ENCODE results near the gene CYTH2.

CYTH2 gene

GRCh38 chr19:48469289-48469881, at the start of gene CYTH2:
Gene CYTH2, plus strand, starts transcription at chr19:48469369. Its CDS starts 139 bp downstream, at chr19:48469508.
- TF ChIP-seq ZBTB7A (IDR thresholded peaks at IDR 0.05; ENCODE audit: low read depth) (0 out of 2 replicates have a peak, but pooled peaks have one; percentile 29), YY1 (IDR thresholded peaks at IDR 0.05; ENCODE audit: low read depth) (peak; percentile 54), REST (IDR thresholded peaks at IDR 0.05; ENCODE audit: low read depth) (0 out of 2 replicates have a peak, but pooled peaks have one; percentile 20), EP300 (IDR thresholded peaks at IDR 0.05; ENCODE audit: borderline replicate concordance) (no peak), FOXM1 (IDR thresholded peaks at IDR 0.05; ENCODE audit: borderline replicate concordance, low read depth) (no peak), CEBPB (IDR thresholded peaks at IDR 0.05) (no peak), NFIC (IDR thresholded peaks at IDR 0.05) (no peak), TEAD4 (IDR thresholded peaks at IDR 0.05) (no peak), RAD21 (IDR thresholded peaks at IDR 0.05; ENCODE audit: low read depth) (no peak), CREB1 (IDR thresholded peaks at IDR 0.05; ENCODE audit: low read depth) (no peak), TCF12 (IDR thresholded peaks at IDR 0.05; ENCODE audit: low read depth) (peak; percentile 67; the same call in 1 of the 2 replicates), EGR1 (IDR thresholded peaks at IDR 0.05) (no peak), TAF1 (IDR thresholded peaks at IDR 0.05; ENCODE audit: low read depth) (peak; percentile 92)
- TF ChIP-seq, protein P1, sequence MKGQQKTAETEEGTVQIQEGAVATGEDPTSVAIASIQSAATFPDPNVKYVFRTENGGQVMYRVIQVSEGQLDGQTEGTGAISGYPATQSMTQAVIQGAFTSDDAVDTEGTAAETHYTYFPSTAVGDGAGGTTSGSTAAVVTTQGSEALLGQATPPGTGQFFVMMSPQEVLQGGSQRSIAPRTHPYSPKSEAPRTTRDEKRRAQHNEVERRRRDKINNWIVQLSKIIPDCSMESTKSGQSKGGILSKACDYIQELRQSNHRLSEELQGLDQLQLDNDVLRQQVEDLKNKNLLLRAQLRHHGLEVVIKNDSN (IDR thresholded peaks at IDR 0.05) = no peak
- TF ChIP-seq, protein P2, sequence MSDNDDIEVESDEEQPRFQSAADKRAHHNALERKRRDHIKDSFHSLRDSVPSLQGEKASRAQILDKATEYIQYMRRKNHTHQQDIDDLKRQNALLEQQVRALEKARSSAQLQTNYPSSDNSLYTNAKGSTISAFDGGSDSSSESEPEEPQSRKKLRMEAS (IDR thresholded peaks at IDR 0.05) = peak; percentile 20; the same call in 1 of the 2 replicates

- TF ChIP-seq CREB1 (IDR thresholded peaks at IDR 0.05; ENCODE audit: low read depth) (no peak), TEAD4 (IDR thresholded peaks at IDR 0.05) (no peak), YY1 (IDR thresholded peaks at IDR 0.05; ENCODE audit: low read depth) (no peak), REST (IDR thresholded peaks at IDR 0.05; ENCODE audit: low read depth) (no peak), ZBTB7A (IDR thresholded peaks at IDR 0.05; ENCODE audit: low read depth) (no peak), TAF1 (IDR thresholded peaks at IDR 0.05; ENCODE audit: low read depth) (no peak), EGR1 (IDR thresholded peaks at IDR 0.05) (no peak), FOXM1 (IDR thresholded peaks at IDR 0.05; ENCODE audit: borderline replicate concordance, low read depth) (no peak), NFIC (IDR thresholded peaks at IDR 0.05) (no peak), RAD21 (IDR thresholded peaks at IDR 0.05; ENCODE audit: low read depth) (no peak), EP300 (IDR thresholded peaks at IDR 0.05; ENCODE audit: borderline replicate concordance) (no peak)
- TF ChIP-seq, protein P2 (IDR thresholded peaks at IDR 0.05) = no peak
- TF ChIP-seq, protein P1 (IDR thresholded peaks at IDR 0.05) = no peak
Measured at GRCh38 chr19:48421548-48421947, 47.6 kb upstream of the CYTH2 start.

DNA sequence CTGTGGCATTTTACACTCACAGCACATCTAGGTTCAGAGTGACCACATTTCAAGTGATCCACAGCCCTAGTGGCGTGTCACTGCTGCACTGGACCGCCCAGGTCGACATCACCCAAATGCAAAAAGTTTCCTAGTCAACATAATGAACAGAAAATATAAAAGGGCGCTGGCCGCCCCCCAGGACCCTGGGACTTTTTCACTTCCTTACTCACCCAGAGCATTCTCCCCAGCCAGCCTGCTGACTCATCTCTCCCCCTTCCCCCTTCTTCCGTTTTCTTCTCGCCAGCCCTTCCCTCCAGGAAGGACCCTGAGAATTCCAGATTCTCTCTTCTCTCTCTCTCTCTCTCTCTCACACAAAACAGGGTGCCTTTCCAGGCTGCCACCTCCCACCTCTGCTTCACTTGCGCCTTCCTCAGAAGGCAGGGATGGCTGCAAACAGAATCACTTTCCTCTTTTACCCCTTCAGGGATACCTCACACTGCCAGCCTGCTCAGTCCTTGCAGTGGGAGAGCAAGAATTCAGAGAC, 44.4 kb upstream of the CYTH2 start:
- TF ChIP-seq, protein P2 (IDR thresholded peaks at IDR 0.05) = no peak
- no peak for TF ChIP-seq TAF1 (IDR thresholded peaks at IDR 0.05; ENCODE audit: low read depth)
- no peak for TF ChIP-seq YY1 (IDR thresholded peaks at IDR 0.05; ENCODE audit: low read depth)
- TF ChIP-seq CREB1 (IDR thresholded peaks at IDR 0.05; ENCODE audit: low read depth) = no peak
- no peak for TF ChIP-seq CEBPB (IDR thresholded peaks at IDR 0.05)
- no peak for TF ChIP-seq EGR1 (IDR thresholded peaks at IDR 0.05)
- no peak for TF ChIP-seq TCF12 (IDR thresholded peaks at IDR 0.05; ENCODE audit: low read depth)
- no peak for TF ChIP-seq FOXM1 (IDR thresholded peaks at IDR 0.05; ENCODE audit: borderline replicate concordance, low read depth)
- no peak for TF ChIP-seq EP300 (IDR thresholded peaks at IDR 0.05; ENCODE audit: borderline replicate concordance)
- no peak for TF ChIP-seq RAD21 (IDR thresholded peaks at IDR 0.05; ENCODE audit: low read depth)
- TF ChIP-seq ZBTB7A (IDR thresholded peaks at IDR 0.05; ENCODE audit: low read depth) = no peak
- no peak for TF ChIP-seq TEAD4 (IDR thresholded peaks at IDR 0.05)

GRCh38 chr19:48428670-48429069, 40.5 kb upstream of the CYTH2 start:
- TF ChIP-seq FOXM1 (IDR thresholded peaks at IDR 0.05; ENCODE audit: borderline replicate concordance, low read depth) = no peak
- TF ChIP-seq, protein P1 (IDR thresholded peaks at IDR 0.05) = no peak
- no peak for TF ChIP-seq YY1 (IDR thresholded peaks at IDR 0.05; ENCODE audit: low read depth)
- no peak for TF ChIP-seq CREB1 (IDR thresholded peaks at IDR 0.05; ENCODE audit: low read depth)

- TF ChIP-seq NFIC (IDR thresholded peaks at IDR 0.05) (no peak), ZBTB7A (IDR thresholded peaks at IDR 0.05; ENCODE audit: low read depth) (no peak), YY1 (IDR thresholded peaks at IDR 0.05; ENCODE audit: low read depth) (no peak), FOXM1 (IDR thresholded peaks at IDR 0.05; ENCODE audit: borderline replicate concordance, low read depth) (no peak), CEBPB (IDR thresholded peaks at IDR 0.05) (no peak), TCF12 (IDR thresholded peaks at IDR 0.05; ENCODE audit: low read depth) (no peak)
Measured at GRCh38 chr19:48433337-48433736, 35.8 kb upstream of the CYTH2 start.
